IPS DF 19.7 (cell line): ENCODE data around the gene UBE2U.
"Not testable (repeated sequence)": the region's sequence is repeated elsewhere in the genome, so short reads cannot be mapped to it uniquely, and the experiment has no call there.

Experiments
- DNase-seq: peaks from one replicate; pipeline ENCODE4 v3.0.0-alpha.2; 2013; ENCODE audit warnings: low read depth, low spot score

The UBE2U gene

DNA sequence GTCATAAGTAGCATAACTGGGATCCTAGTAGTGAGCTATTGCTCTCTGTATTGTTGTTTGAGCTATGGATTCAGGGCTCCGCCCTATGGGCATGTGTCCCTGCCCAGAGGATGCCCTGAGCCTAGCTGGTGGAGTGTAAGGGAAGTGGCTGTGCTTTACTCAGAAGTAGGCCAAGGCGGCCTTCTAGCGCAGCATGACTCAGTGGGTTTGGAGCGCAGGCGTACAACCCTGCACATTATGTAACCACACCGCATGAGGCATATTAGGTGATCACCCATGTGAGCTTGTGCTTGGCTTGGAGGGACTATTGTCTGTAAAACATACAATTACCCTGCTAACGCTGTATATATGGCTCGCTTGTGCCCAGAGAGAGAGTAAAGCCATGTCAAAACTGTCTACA, 11.1 kb upstream of the UBE2U start:
- DNase-seq, result no peak

DNA sequence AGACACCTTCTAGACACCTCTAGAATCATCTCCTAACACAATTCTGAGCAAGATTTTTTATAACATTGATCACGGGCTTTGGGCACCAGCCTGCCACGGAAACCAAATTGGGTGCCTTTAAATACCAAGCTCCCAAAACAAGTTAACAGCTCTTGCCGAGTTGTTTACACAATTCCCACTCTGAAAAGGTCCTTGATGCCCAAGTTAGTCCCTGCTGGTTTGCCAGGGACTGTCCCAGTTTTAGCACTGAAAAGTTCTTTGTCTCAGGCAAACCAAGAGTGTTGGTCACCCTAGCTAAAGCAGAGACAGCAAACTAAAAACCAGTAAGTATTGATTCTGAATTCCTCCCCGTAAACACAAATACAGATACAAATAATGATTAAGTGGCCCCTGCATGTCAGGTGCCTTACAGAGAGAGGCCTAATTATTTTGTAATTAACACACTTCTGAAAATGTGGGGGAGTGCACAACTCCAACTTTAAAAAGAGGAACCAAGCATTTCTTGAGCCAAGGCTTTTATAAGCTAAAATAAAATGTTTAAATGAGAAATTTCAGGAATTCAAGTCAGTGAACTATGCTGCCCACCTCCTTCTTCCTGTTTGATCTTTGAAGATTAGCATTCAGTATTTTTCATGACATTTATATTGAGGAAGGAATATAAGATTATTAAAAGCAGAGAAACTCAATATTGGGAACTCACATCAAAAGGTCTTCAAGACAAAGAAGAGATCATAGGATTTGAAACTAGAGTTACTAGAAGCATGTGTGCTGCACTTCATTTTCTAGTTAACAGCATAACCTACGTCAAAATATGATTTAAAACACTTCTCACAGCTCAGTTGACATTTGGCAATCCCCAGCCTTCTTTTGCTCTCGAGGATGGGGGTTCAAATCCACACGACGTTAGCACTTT, 9.0 kb upstream of the UBE2U start:
- no peak for DNase-seq

DNA sequence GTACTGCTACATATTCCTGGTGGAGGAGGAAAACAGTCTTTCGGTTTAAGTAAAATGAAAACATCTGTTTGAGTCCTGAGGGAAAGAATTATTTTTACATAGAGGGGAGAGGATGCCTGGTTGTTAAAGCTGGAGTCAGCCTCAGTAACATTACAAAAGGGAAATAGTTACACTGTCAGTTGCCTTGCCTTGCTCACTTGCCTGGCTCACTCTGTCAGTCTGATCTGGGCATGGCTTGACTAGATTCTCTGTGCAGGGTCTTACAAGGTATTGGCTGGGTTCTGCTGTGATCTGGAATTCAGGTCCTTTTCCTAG, 8.4 kb upstream of the UBE2U start:
- DNase-seq, result no peak

DNA sequence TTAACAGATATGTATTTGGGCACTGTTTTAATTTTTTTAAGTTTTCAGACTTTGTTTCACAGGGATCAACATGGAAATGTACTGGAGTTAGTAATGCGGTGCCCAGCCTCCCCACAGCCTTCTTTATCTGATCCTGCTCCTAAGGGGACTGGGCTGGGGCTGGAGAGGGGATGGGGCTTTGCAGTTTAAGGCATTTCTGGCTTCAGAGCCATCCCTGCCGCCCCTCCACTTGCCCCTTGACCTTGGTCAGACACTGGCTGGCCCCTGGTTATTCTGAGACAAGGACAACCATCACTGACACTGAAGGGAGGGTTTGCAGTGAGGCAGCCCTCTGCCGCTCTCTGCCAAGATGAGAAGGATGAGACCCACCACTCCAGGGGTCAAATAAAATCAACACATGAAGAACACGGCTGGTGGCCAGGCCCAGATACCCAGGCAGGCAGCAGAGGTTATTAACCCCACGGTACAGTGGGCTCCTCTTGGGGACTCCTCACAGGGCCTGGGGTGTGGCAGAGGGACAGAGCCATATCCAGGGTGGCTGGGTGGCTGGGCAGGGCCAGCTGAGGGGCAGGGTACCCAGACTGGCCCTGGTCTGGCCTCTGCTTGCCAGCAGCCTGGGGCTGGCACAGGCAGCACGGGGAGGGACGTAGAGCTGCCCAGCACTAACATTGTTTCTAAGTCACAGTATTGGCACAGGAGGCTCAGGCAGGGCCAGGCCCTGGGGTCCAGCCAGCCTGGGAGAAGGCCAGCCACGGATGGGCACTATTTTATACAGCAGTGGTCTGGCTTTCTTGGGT, 7.2 kb upstream of the UBE2U start:
- no peak for DNase-seq

DNA sequence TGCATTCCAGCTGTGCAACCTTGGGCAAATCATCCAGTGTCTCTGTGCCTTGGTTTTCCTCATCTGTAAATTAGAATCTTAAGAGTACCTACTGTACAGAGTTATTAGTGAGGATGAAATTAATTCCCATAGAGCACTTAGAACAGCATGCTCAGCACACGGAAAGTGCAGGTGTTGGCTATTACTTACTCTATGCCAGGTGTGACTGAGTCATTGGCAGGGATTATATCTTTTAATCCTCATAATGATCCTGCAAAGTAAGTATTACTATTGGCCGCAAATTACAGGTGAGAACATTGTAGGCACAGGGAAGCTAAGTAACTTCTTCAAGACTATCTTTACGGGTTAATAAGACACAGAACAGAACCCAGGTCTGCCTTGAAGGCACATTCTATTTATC, 6.3 kb upstream of the UBE2U start:
- DNase-seq, result no peak

DNA sequence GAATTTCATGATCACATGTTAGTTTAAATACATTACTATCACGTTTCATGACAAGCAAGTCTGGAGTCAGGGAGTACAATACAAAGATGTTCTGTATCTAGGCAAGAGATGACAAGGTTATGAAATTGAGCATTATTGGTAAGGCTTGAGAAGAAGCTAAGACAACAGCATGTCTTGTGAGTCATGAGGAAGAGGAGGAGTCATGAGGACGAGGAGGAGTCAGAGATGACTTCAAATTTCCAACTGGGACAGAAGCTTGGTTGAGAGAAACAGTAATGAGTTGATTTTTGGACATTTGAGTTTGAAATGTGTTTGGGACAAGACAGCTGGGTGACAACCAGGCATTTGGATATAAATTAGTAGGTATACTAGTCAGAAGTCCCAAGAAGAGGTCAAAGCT, 4.3 kb upstream of the UBE2U start:
- DNase-seq, result no peak

DNA sequence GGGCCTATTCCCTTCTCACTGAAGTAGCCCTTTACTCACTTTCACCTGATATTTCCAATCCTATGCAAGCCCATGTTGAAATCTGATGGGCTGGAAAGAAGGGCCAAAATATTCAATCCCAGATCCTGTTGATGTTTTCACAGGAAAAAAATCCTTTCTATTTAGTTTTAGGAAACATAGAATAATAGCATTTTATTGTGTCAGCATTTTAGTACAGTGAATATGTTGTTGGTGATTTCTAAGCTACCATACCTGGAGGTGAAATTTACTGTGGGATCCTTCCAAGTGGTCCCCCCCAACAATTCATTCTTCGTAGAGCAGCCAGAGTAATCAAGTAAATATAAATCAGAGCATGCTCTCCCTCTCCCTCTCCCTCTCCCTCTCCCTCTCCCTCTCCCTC, 3.4 kb upstream of the UBE2U start:
- DNase-seq, result no peak

DNA sequence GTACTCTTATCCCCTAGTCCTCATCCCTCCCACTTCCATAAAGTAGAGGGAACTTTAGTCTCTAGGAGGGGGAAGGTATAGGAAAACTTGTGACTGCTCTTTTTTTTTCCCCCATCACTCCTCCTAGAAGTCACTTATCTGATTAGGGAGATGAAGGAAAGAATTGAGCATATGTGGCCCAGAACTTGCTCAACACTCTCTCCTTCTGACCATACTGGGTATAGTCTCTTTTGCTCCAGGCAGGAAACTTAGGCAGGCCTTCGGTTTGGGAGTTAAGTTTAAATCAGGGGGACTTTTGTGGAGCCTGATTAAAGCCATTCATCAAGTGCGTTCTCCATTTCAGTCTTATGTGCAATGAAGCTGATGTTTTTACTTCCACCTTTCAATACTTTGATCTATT, 5.8 kb downstream of the UBE2U start:
- no peak for DNase-seq

DNA sequence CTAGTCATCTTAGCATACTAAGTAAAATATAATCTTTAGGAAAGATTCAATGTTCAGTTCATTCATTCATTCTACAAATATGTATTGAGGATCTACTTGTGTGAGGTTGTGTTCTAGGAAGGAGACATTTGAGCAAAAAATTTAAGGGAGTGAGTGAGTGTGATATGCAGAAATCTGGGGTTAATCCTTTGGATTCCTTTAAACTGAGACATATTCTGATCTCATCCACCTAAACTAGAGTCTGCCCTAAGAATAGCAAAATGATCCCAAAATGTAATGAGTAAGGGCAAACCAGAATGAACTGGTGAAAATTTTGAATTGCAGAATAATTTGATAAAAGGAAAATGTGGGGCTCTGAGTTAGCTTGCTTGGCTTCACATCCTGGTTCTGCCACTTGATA, 8.6 kb downstream of the UBE2U start:
- no peak for DNase-seq

DNA sequence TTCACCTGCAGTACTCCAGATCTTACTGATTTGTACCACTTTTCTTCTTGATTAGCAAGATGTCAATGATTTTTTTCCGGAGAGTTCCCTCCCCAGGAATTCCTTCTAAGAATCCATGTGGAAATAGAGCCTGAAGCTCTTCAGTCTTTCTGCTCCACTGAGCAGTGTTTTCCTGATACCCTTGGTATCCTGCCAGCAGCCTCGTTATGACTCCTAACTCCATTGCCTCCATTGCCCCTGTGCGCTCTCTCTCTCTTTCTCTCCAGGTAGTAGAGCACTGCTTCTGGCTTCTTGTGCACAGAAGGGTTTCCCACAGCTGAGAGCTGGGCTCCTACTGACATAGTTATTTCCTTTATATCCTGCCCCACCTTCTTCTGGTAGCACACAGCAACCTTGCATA, 12.2 kb downstream of the UBE2U start:
- DNase-seq, result no peak

DNA sequence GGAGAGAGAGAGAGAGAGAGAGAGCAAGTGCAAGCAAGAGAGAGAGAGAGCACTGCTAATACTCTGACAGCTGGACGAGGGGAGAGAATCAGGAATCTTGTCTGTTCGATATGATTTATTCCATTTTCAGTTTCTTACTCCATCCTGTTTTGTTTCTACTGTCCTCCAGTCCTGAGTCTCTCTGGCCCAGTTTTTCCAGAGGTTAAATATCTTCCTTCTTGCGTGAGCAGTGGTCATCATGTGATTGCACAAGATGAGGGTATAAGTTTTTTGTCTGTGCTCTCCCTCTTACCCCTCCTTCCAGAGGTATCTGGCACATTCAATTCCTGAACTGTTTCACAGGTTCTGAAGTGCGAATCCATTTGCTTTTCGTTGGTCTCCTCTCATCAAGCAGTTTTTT, 16.8 kb downstream of the UBE2U start:
- DNase-seq, result no peak

DNA sequence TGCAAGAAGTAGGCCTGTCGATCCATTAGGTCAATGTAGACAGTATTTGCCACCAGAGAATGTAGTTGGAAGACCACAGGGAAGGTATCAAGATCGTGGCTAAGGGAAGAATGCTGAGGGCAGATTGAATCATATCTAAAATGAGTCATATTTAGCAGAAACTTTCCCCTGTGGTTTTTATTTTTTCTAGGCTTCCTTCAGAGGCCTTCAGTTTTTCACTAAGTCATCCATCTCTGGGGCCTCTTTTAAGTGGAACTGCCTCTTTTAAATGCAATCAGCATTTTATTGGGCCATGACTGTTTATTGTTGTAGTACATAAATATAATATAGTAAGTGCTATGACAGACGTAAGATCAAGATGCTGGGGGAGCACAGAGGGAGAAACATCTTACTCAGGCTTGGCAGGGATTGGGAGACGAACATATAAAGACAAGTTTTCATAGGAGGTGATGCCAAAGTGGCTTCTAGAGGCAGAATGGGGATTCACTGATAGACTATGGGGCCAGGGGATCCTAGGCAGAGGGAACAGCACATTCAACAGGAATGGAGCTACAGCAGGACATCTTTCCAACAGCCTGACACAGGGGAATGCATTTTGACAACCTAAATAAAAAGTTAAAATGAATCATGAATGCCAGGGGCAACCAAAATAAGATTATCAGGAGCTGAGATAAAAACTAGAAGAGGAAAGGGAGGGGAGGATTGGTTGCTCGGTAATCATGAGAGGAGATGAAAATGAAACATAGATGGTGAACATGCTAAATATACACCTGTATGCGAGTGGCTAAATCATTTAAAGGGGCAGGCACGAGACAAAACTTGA, 20.1 kb downstream of the UBE2U start:
- no peak for DNase-seq

DNA sequence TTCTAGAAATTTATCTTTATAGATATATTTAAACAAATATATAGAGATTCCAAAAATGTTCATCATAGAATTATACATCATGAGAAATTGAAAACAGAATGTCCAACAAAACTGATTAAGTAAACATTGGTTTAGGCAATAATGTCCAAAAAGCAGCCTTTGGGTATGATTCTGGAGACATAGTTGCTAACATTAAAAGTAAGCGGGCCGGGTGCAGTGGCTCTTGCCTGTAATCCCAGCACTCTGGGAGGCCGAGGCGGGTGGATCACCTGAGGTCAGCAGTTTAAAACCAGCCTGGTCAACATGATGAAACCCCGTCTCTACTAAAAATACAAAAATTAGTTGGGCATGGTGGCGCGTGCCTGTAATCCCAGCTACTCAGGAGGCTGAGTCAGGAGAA, 20.8 kb downstream of the UBE2U start:
- not testable (repeated sequence) for DNase-seq

DNA sequence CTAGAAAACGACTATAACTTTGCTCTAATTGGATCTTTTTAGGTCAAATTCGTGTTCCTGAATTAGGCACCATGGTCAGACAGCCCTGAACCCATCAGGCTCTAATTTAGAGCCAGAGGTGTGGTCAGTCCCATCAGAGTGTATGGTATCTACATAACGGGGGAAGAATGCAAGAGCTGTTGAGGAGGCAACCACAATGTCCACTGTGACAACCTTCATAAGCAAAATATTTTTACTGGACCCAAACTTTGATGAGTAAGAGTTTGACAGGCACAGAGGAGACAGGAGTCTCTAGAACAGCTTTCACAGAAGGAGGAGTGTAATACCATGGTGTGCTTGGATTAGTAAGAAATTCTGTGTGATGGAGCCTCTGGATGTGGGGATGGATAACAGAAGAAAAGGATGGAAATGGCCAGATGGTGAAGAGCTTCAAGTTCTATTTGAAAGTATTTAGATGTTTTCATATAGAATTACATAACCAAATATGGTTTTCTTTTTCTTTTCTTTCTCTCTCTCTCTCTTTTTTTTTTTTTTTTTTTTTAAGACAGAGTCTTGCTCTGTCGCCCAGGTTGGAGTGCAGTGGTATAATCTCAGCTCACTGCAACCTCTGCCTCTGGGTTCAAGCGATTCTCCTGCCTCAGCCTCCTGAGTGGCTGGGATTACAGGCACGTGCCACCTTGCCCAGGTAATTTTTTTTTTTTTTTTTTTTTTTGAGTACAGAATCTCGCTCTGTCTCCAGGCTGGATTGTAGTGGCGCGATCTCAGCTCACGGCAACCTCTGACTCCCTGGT, 24.9 kb downstream of the UBE2U start:
- DNase-seq, result no peak

DNA sequence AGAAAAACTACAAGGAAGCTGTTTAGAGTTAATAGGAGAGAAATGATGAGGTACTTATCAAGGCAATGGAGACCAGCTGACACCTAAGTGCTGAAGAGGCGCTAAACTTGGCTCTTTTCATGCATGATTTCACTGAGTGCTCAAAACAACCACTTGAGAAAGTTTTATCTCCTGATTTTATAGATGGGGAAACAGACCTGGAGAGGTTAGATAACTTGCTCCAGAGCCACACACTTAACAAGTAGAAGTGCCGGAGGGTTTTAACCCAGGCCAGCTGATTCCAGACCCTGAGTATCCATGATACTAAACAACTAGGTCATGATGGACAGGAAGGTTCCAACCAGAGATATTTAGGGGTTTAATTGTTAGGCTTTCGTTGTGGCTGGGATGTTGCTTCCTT, 25.9 kb downstream of the UBE2U start:
- DNase-seq, result no peak

DNA sequence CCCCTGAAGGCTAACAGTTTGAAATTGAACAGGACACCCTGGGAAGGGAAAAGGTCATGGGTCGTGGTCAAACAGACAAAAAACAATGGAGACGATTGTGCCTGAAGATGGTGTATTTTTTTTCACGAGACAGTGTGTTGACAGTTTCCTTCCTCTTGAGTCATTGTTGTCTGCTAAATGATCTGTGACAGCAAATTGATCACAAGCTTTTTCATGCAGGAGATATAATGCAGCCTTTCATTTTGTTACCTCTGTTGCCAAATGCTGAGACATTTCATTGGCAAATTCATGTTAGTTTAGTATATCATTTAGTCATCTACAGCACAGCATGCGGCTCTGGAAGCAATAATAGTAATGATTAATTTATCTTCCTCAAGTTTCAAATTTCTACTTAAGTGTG, 27.7 kb downstream of the UBE2U start:
- DNase-seq, result no peak

DNA sequence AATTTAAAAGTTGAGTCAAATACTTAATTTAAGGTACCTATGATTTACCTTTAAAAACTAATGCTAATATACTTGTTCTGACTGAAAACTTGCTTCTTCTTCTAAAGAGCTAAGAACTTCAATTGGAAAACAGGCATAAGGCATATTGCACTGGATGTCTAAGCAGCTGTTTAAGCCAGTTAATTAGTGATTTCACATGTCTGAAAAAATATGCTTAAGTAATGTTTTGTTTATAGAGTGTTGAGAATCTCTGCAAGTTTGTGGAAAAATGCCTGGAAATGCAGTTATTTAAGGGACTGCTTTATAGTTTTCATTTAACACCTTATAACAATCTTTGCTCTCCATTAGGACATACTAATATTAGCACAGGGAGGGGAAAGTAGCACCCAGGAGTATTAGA, 28.2 kb downstream of the UBE2U start:
- no peak for DNase-seq

DNA sequence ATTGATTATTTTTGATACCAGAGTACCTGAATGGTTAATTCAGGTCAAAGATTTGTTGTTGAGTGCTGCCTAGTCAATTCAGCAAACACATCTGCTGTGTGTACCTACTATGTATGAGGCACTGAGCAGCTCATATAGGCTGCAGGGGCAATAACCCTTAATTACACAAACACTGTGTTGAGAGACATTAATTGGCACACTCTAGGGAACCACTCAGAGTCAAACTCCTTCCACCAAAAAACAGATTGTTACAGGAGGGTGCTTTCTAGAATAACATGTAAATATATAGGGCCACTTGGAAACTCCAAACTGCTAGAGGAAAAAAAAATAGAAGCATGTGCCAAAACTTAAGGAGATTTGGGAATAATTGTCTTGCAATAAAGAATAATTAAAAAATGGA, 31.3 kb downstream of the UBE2U start:
- no peak for DNase-seq

DNA sequence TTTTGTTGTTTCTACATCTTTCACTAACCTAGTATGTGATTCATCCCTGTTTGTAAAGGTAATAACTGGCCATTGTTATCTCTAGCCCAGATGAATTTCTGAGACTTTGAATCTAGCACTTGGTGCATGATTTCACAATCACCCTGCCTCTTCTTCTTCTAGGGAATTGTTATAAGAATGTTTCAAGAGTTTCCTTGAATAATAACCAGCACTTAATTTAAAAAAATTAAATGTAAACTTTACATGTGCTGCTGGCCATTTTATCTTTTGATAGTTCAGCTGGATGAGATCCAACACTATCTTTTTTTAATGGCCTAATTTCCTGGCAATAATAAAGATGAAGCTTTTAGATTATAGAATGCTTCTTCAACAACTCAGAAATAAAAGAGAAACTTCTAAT, 31.8 kb downstream of the UBE2U start:
- DNase-seq, result no peak

DNA sequence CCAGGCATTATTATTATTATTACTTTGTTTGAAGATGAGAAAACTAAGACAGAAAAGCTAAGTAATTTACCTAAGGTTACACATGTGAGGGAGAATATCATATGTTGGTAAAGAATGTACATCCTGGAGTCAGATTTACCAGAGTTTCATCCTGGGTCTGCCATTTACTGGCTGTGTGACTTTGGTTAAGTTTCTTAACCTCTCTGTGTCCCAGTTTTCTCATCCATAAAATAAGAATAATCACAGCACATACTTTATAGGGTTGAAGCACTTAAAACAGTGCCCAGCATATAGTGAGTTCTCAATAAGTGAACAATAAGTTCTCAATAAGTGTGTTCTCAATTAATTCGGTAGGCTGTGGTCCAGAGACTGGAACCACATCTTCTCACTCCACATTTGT, 32.5 kb downstream of the UBE2U start:
- no peak for DNase-seq

DNA sequence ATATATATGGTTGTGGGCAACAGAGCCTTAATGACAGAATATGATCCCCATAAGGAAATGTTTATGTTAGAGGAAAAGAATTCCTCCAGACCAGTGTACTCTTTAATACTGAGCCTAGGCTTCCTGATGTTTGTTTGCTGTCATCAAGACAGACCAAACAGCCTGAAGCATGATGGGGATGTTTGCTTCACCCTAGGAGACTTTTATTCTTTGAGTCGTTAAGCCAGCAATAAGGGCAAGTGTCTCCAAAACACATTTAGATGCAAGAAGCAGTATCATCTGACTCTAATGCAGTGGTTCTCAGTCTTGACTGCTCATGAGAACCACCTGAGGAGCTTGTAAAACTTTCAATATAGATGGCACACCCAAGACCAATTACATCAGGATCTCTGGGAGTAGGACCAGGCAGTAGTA, 33.1 kb downstream of the UBE2U start:
- DNase-seq, result no peak

DNA sequence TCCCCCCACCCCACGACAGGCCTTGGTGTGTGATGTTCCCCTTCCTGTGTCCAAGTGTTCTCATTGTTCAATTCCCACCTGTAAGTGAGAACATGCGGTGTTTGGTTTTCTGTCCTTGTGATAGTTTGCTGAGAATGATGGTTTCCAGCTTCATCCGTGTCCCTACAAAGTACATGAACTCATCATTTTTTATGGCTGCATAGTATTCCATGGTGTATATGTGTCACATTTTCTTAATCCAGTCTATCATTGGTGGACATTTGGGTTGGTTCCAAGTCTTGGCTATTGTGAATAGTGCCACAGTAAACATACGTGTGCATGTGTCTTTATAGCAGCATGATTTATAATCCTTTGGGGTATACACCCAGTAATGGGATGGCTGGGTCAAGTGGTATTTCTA, 36.1 kb downstream of the UBE2U start:
- DNase-seq, result not testable (repeated sequence)
